ENCODE results near the gene FAM180A.

GRCh38 chr7:135773464-135773863 is 24.9 kb upstream of the FAM180A start:
- TF ChIP-seq GATA3 (IDR thresholded peaks at IDR 0.05; ENCODE audit: low read depth, low read length) (no peak), GATA2 (IDR thresholded peaks at IDR 0.05; ENCODE audit: low read depth, low read length) (no peak)

Measured in SH-SY5Y (cell line).